GM19463 (cell line): ENCODE measurements around the gene CASP12.

Experiments used
- ATAC-seq: cut with Tn5 transposase; IDR thresholded peaks from one replicate; pipeline ENCODE4 v1.9.1; 2021; ENCODE audit warnings: mild to moderate bottlenecking, moderate library complexity; ENCODE audit not compliant: unreplicated experiment

CASP12 gene

DNA sequence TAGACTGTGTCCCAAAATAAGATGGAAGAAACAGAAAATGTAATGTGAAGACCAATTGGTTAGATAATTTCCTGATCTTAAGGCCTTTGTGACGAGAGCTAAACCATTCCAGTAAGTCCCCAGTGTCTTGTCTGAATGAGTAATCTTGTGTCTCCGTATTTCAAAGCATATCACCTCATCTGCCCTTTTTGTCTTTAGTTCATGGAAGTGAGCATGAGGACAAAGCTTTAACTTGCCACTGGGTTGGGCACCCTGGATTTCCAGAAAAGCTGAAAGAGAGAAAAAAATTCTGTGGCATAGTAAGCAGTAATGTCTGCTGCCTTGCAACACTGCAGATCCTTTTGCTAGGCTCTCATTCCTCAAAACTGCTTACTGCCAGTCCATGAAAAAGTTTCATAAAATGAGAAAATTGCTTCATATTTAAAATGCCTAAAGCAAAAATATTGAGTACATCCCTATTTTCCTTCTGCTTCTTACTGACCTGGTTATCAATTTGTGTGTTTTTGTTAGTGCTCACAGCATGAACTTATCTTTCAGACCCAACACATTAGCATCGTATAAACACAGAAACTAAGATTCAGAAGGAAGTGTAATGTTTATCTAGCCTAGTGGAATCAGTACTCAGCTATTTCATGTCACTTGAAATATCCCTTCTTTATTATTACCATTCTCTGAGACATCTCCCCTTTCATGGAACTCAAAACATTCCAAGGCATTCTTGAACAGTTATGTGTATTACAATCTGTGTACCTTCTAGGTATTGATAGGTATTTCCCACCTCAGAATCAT lies 5.3 kb downstream of the CASP12 start:
- ATAC-seq = no peak

DNA sequence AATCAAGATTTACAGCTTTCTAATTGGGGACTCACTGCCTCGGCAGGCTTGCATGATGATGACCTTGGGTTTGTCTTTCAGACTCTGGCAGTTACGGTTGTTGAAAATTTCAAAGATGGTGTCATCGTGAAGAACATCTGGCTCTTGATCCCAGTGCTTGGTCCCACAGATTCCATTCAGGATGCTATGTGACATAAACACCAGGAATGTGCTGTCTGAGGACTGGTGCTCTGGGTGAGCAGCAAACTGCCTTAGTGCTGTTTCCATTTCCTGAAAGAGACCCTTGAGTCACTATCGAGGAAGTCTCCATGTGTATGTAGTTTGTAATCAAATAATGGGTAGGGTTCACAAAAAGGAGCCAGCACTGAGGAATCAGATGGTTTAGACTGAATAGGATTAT lies 7.1 kb downstream of the CASP12 start:
- ATAC-seq = no peak

DNA sequence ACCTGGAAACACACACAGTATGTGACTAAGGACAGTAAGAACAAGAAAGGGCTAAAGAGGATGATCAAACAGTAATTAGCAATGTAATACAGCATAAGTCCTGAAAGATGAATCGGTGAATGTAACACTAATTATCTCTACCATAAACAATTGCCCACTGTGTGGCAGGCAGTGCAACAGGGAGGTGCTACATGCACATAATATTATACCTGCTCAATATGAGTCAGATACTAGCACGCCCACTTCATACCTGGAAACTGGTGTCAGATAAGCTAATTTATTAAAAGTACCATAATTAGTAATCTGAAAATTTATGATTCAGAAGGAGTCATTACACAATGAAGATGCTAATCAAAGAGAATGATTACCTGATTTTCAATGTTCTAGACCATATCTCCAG lies 14.9 kb downstream of the CASP12 start:
- no peak for ATAC-seq

DNA sequence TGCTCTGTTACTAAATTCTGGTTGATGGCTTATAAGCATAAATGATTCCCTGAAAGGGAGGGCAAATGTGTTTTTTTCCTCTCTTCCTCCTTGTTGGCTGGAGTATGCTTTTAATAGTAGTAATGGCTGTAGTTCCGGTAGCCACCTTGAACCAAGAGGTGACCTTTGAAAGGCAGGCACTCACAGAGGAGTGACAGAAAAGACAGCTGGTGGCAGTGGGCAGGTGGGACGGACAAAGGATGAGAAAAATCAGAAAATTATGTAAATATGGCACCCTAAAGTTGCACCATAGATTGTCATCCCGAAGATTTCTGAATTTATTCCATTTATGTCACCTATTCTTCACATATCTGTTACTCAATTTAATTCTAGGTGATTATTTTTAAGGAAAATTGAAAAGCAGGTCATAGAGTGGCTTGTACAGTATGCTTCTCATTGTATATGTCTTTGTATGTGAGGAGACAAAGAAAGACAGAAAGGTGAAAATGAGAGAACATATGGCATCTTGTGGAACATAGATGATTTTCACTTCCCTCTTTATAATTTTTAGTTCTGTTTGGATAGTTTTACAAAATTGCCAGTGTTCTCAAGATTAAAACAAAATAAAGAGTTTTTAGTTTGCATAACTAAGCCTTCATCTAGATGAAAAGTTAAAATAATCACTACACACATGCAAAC lies 17.0 kb downstream of the CASP12 start:
- ATAC-seq = peak; percentile 81

DNA sequence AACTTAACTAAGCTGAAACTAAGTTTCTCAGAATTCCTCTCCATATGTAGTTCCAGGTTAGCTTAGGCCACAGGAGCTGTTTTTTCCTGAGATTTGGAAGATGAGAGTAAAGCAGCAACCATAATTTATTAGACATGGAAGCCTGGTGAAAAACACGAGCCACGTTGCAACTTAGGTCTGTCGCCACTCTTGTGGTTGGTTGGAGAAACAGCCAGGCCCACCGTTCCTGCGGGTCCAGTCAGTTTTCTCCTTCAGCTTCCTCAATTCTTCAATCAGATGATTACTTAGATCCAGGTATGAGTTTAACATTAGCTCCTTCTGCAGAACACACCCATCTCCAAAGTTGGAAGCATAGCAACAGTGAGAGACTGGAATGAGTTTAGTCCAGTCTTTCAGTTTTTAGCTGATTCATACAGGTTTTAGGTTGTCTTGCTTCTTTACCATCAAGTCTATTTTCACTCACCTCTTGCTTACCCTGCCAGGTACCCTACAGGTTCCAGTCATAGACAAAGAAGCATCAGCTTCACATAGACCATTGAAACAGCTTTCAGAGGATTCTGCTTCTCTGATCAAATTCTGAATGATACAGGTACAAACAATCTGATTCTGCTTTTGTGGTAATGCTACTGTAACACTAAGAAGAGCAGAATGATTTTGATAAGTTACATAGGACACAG lies 18.6 kb downstream of the CASP12 start:
- no peak for ATAC-seq

DNA sequence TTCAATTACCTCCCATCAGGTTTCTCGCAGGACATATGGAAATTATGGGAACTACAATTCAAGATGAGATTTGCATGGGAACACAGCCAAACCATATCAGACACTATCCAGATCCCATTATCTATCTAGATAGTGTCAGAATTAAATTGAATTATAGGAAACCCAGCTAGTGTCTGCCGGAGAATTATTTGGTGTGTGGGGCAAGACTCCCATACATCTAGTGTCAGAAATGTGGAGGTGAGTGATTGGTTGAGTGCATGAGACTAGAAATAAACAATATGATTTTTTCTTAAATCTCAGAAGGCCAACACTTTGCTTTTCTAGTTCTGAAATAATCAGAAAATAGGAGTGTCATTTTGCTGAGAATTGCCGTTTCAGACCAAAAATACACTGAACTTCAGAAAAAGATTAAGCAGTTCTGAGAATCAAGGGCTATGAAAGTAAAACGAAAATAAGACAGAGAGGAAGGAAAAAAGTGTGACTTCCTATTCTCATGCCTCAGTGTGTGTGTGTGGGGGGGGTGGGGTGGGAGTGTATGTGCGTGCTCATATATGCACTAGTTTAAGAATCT lies 21.3 kb downstream of the CASP12 start:
- peak; percentile 39 for ATAC-seq

DNA sequence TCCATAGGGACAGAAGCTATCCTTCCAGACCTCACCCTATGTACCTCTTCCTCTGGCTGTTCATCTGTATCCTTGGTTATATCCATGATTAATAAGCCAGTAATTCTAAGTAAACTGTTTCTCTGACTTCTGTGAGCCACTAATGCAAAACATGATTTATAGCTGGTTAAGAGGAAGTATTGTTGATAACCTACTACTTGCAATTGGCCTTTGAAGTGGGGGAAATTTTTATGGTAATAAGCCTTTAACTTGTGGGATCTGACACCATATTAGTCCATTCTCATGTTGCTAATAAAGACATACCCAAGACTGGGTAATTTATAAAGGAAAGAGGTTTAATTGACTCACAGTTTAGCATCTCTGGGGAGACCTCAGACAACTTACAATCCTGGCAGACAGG lies 21.9 kb downstream of the CASP12 start:
- ATAC-seq = no peak

DNA sequence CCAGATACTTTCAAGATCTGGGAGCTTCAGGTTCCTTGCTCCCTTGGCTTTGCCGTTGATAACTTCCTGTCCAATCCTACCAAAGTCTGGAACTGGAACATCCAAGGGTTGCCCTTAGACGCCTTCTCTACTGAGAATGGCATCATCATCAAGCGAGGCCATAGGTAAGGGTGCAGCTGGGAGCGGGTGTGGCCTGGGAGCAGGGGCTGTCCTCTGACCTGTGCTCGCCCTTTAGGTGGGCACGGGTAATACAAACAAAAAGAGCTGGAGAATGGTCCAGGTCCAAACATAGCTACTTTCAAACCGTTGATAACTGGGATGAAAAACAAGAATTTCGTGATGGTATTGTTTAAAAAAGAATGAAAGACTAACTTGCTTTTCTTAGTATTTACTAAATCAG lies 25.0 kb downstream of the CASP12 start:
- no peak for ATAC-seq

DNA sequence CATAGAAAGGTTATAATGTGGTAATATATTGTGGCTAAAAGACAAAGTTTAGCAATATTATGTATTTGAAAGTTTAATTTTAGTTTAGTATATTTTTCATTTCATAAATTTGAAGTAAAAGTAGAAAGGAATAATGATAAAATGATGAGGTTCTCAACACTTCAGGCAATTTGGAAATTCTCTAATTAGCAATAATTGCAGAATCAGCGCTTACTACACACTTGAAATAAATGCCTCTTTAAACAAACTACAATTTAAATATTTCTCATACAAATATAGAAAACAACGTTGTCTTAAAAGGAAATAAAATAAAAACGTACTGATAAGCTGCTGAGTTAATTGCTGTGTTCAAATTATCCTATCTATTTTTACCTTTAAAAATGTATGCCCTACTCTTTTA lies 25.9 kb downstream of the CASP12 start:
- no peak for ATAC-seq

DNA sequence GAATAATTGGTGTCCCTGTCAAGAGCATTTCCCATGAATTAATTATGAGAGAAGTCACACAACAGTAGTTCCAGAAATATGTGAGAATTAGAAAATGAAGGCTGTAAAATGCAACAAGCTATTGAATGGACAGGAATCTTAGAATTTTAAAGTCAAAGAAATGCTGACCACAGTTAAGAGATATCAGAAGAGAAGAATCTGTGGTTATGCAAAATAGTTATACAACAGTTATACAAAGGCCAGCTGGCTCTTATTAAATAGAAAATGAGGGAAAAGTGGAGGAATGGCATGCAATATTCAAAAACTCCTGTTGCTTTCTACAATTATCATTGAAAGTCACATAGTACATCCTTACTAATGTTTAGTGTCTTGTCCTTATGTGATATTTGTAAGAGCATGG lies 27.4 kb downstream of the CASP12 start:
- ATAC-seq = no peak

DNA sequence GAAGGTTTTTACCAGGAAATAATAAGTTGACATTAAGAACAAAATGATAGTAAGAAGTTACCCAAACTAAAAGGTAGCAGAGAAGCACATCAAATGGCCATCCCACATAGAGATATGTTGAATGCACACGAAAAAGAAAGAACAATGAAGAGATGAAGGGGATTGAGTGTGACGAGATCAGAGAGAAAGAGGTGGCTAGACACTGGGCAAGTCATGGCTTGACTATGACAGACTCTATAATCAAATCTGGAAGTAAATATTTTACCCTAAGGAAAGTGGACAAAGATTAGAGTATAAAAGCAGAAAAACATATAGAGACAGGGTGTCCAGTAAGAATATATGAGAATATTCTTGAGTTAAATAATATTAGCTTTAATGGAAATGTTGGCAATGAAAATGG lies 31.4 kb downstream of the CASP12 start:
- no peak for ATAC-seq

DNA sequence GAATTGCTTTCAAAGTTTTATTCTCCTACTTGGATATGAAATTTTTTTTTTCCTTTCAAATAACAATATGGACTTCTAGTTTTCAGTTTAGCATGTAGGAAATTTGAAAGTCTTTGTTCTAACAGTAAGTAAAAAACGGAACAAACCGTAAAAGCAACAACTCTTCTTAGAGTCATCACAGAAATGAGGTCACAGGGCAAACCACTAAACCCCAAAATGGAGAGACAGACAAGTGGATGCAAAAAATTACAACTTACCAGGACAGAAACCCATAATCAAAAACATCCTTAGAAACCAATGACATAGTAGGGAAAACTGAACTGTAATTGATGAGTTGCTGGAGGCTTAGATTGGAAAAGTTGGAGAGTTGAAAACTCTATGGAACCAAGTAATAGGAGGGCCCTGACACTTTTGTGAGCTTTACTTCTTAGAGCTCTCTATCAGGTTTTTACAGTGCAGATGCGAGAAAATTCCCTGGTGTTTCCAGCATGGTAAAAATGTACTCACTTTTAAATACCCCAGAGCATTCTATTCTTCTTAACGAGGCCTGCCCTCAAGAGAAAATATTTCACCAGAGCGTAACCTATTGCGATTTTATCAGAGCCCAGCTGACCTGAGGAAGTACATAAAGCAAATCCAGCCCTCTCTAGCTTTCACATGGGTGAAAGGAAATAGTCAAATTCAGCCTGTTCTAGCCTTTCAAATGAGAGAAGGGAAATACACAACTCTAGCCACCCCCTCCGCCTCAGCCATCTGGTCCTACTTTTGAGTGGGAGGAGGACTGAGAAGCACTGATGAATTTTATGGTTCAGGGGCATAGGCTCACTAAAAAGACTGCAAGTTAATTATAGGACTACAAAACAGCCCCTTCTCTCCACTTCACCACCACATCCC lies 39.1 kb downstream of the CASP12 start:
- ATAC-seq = peak; percentile 59

DNA sequence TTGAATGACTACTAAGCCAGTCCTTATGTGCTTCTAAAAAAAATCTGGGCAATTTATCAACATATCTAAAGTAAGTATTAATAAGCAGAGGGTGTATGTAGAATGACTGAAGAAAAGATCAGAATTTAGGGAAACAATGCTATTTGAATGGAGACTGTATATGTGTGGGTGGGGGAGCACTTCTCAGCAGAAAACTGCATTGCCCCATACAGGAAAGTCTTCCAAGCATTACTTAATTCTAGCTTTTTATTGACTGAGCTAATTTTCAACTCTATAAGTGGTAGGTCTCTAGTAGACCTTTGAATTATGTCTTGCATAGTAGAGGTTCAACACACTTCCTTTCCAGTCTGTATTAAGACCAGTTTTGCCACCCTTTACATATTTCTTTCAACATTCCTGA lies 41.7 kb downstream of the CASP12 start:
- ATAC-seq = no peak

DNA sequence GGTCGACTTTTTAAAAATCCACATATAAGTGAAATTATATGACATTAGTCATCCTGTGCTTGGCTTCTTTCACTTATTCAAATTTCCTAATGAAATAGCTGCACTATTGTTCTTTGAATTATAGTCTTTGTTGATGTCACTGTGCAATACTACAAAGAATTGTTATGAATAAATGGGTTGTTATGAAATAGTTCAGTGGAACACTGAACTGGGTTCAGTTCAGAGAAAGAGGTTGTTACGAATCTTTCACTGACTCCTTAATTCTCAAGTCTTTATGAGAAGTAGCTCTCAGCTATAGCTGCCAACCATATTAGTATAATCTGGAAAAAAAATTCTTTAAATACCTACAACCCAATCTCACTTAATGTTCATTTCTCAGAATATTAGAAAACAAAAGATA lies 42.3 kb downstream of the CASP12 start:
- ATAC-seq = no peak

DNA sequence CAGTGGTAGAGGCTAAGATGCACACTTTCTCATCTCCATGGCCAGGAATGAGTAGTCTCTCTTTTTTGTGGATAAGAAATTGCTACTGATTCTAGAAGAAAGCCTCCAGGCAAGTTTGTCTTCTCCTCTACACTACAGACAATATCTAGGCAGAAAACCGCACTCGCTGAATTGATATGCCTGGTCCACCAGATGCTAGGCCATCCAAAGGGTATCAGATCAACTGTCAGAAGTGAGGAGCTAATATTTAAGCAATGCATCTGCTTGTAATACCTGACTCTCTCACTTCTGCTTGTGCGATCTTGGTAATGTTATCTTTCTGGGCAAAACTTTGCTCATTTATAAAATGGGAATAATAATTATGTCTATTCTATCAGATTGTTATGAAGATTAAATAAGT lies 45.0 kb downstream of the CASP12 start:
- ATAC-seq = no peak

DNA sequence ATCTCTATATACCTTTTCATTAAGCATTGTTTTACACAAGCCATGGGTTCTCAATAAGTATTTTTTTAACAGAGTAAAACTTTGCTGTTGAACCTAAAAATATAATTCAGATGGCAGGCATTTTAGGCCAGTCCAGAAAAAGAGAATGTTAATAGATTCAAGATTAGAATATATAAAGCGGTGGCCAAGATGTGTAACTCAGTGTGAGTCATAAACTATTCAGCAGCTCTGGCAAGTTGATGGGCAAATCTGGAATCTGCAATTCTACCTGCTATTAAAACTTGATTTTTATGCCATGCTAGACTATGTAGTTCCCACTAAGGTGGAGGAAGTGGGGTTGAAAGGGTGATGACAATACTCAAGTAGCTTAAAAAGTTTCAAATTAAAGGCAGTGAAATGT lies 45.4 kb downstream of the CASP12 start:
- no peak for ATAC-seq

DNA sequence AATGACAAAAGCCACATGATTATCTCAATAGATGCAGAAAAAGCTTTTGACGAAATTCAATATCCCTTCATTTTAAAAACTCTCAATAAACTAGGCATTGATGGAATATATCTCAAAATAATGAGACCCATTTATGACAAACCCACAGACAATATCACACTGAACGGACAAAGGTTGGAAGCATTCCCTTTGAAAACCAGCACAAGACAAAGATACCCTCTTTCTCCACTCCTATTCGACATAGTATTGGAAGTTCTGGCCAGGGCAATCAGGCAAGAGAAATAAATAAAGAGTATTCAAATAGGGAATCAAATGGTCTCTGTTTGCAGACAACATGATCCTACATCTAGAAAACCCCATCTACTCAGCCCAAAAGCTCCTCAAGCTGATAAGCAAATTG lies 52.0 kb downstream of the CASP12 start:
- no peak for ATAC-seq

DNA sequence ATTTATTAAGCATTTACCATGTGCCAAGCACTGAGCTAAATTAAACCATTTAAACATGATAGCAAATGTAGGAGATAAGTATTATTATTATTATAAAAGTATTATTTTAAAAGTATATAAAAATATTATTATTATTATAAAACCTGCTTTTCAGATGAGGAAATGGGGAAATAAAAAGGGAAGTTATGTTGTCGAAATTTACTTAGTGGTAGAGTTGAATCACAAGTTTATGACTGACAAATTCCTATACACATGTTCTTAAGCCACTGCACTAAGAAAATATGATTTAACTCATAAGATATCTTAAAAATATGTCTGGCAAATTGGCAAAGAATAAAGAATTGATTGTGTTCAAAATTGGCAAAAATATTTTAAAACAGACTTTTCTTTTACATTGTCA lies 53.8 kb downstream of the CASP12 start:
- no peak for ATAC-seq

DNA sequence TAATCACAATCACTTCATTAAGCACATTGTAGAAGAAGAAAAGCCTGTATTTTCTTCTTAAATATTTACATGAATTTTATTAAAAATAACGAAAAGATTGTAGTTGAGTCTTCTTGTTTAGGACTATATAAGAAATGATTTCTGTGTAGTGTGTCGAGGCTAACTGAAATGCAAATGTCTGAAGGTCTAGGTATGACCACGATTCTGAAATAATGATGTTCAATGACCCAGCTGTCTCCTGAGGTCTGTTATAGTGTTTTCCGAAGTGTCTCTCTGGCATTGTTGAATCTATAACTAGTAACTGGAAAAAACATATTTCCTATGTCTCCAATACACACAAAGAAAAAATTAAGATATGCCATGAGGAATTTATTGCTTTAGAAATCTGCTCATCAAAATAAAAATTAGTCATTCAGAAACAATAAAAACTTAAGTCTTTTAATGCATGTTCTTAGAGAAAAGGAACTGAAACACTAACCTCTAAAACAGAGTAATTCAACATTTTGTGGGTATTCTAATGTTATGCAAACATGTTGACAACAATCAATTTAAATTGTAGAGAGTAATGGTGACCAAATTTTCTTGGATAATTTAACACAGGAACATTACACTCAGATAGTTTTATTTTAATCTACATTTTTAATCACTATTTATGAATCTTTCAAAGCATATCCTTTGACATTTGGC lies 55.0 kb downstream of the CASP12 start:
- ATAC-seq = no peak

DNA sequence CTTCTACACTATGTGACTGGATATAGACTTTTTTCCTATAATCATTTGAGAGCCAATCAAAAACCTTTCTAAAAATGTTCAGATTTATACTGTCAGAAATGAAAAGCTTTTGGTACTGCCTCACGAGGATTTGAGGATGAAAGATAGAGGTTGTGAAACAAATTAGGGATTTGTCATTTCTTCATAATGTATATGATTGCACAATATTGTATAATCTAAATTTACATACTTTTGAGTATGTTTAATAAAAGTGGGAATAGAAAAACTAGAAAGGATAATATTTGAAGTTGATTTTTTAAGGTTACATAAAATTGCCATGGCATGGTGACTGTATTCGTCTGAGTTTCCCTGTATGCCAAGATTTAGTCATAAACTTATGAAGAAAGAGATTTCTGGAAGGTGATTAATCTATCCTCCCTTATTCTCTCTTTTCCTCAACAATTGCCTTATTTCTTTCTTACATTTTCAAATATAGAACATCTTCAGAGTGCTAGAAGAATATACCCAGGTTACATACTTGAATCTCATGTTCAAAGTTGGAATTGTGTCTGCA lies 56.2 kb downstream of the CASP12 start:
- ATAC-seq = no peak
